Ammon's horn (tissue), 1 donor: ENCODE data around the gene SCAANT1.

Source experiments
- DNase-seq: peaks from one replicate; pipeline ENCODE4 v3.0.0-alpha.2; 2016; ENCODE audit warnings: low spot score

The SCAANT1 gene

DNA sequence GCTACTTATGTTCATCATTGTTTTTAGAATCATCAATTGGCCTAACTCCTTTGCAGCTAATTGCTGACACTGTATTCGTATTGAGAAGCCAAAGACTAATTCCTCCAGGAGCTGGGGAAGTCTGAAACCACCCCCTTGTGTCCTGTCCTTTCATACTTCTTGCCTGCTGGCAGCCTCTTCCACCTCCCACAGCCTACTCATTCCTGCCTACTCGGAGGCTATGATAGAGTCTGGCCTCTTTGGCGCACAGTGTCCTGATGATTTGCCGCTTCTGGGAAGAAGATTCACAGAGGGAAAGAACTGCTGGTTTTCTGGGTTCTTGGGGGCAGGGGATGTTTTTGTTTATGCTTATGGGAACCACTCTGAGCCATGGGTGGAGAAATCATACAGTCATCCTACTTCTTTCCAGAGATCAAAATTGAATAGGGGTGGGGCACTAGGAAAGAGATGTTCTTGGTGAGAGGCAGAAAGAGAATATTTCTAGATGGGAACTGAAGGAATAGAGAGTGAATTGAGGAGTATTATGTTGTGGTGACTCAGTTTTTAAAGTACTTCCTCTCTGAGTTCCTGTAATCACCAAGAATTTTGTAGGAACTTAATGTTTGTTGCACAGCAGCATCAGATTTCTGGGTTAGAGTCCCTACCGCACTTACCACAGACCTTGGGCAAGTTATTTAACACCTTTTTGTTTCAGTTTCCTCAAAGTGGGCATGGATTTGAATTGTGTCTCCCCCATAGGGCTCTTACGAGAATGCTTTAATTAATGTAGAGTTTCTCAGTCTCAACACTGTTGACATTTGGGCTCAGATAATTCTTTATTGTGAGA is 22.1 kb upstream of the SCAANT1 start:
- DNase-seq: peak; percentile 18

DNA sequence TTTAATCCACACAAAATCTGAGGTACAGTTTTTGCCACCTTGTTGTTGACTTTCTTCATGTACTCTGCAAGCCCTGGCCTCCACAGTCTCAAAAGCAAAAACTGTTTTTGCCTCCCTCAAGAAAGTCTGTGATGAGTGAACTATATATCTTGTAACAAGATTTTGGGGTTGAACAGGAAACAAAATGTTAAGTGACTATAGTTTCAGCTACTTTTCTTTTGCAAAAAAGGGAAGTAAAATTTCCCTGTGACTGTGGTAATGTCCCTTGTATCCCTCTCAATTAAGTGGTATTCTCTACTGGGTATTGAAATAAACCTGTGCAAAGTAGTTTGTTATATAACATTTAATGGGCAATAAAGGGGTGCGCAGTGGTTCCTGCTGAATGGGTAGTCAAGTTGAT is 21.3 kb upstream of the SCAANT1 start:
- DNase-seq: no peak

DNA sequence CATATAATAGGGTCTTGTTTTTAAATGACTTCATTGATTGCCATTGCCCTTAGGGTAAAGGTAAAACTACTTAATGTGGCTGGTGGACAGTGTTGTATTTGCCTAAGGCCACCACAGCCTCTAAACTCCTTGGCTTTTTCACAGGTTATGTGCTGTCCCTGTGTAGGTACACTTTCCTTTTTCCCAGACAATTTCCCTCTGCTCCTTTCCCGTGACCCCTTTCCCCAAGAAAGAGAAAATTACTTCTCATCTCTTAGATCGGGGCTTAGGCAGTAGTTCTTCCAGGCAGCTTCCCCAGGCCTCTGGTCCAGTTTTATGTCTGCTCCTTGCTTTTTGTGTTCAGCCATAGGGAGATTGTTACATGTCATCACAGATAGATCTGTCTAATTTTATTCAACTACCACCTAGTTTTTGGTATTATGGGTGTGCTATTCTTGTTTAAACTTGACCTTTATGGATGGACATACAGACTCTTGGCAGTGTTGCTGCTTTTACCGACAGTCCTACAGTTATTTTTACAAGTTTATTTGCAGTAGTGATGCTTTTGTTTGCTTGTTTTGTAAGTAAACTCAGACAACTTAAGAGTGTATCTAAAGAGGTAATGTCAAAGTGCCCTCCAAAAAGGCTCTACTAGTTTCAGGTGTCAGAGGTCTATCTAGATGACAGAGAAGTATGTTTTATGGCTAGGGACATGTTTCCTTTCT is 20.5 kb upstream of the SCAANT1 start:
- DNase-seq: no peak

DNA sequence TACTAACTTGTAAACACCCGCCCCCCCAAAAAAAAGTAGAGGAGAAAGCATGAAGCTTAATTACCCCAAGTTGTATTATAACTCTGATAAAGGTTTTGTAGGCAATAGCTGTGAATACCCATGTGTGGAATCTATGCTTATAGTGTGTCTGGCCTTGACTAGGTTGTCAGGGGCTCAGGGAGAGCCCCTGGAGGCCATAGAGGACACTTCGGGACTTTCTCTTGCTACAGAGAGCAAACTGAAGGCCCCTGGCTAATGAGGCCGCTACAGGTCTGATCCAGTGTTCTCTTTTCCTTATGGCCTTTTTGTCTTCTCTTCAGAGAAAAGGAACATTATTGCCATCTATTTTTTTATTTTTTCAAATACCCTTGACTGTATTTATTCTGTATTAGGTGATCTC is 19.1 kb upstream of the SCAANT1 start:
- no peak for DNase-seq

DNA sequence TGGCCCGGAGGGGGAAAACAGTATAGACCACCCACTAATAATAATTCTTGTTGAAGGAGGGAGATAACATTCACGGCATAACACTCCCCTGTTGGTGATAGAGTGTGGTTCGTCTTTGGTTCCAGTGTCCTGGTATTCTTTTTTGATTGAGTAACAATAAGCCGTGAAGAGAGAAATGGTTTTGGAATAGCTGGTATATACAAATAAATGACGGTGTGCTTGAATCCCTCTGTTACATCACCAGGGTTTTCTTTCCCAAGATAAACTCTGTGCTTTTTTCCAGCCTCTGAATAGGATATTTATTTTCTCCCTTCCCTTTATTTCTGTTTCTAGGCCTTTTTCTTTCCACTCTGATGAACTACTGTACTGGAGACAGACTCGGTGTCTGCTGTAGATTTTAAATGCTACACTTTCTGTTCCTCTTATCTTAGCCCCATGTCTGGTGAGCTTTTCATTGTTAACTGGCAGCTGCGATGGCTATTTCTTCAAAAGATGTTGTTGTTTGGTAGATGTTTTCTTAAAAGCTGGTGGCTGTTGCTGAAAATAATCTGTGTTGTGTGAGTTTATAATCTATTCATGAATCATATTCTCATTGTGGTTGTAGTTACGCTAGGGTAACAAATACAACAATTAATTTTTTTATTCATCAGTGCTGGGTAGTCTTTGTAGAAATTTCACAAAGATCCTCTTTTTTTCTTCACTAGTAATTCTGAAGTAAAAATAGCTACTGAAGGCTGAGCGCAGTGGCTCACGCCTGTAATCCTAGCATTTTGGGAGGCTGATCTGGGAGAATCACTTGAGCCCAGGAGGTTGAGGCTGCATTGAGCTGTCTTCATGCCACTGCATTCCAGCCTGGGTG is 15.5 kb upstream of the SCAANT1 start:
- DNase-seq: peak; percentile 37

DNA sequence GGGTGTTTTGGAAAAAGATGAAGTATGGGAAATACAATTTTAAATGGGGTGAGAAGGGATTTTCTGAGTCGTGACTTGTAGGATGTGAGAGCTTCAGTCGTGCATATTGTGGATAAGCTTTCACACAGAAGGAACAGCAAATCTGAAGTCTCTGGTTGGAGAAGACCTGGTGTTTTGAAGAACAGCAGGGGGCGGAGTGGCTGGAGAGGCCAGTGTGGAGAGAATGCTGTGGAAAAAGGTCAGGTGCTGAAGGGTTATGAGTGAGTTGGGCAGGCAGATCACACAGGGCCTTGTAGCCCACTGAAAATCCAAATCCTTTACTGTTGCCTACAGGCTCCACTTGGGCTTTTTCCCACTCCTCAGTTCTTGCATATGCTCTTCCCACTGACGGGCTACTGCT is 14.1 kb upstream of the SCAANT1 start:
- no peak for DNase-seq

DNA sequence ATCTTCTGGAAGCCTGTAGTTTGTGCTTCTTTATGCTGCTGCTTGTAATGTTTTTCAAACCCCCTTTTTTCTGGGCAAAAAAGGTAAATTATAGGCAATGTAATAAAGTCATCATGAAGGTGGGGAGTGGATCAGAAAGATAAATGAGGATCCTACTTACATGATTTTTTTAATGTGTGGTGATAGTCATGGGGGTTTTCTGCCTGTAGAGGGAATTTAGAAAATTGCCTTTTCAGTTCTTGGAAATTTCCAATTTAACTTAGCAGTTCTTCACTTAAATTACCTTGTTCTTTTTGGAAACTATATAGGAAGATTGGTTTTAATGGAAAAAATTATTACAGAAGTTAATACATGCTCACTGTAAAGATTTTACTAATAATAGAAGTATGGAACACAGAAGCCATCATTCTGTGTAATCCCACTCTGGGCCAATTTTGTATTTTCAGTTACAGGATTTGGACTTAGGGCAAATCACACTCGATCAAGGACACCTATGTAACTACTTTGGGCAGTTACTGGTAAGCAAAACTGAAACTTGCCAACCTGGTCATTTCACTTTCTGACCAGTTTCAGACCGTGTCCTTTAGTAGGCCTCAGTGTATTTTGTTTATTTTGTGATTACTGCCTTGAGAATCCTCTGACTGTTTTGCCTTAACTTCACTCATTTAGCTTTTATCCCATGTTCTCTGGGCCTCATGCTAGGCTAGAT is 10.5 kb upstream of the SCAANT1 start:
- no peak for DNase-seq

DNA sequence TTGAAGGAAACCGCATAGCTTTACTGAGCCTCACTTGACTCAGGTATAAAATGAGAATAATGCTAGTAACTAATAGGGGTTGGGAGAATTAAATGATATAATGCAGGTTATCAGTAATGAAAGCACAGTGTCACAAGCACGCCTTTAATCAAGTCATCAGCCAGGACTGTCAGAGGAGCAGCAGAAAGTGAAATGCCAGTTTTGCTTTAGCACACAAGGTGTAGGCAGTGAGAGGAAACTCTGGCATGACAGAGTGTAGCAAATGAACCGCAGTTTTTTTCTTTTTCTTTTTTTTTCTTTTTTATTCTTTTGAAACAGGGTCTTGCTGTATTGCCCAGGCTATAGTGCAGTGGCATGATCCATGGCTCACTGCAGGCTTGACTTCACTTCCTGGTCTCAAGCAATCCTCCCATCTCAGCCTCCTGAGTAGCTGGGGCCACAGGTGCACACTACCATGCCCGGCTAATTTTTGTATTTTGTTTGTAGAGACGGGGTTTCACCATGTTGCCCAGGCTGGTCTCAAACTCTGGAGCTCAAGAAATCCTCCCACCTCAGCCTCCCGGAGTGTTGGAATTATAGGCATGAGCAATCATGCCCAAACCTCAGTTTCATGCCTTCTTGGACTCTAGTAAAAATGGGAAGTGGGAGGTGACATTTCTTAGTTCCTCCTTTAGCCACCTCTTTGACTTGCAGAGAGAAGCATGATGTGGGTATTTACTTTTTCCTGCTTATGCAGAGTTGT is 9.7 kb upstream of the SCAANT1 start:
- peak; percentile 48 for DNase-seq

DNA sequence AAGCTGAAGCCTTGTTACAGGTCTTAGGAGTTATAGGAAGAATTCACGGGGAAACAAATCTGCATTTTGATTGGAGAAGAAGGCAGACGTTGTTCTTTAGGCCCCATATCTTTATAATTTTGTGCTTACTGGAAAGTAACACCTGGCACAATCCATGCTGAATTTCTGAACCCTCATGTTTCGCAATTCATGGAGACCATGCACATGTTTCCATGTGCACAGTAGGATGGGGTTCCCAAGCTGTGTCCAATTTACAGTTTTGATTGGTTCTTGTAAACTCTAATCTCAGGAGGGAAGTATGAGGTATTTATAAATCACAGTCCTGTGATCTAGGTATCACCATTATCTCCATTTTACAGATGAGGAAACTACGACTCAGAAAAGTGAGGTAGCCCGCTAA is 7.8 kb upstream of the SCAANT1 start:
- no peak for DNase-seq

DNA sequence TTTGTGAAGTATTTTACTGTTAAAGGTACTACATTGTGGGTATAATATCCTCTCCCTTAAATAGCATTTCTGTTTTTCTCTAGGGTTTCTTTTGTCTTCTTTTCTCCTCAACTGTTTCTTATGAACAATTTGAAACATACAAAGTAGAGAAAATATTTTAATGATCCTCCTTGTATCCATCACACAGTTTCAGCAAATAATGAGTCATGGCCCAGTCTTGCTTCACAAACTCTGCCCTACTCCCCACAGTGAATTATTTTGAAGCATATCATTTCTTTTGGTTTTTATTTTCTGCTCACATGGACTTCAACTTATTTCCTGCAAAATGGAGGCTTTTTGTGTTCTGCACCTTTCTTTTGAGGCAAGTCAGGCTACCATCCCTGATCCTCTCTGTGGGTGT is 6.1 kb upstream of the SCAANT1 start:
- no peak for DNase-seq

DNA sequence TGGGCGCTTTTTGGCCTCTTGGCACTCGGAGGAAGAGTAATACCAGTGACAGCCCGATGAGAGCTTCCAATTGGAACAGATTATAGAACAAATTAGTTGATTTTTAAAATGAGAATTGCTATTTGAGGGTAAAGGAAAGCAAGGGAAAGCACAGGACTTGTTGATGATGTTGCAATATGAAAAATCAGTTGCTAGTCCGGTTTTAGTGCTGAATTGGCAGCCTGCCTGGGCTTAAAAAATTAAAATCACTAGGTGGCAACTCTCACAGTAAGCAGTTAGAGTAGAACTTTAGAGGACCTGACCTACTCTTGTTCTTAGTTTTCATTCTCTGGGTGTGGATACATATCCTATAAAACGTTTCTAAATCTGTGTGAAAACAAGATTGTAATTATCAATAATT is 2.1 kb upstream of the SCAANT1 start:
- DNase-seq: no peak

DNA sequence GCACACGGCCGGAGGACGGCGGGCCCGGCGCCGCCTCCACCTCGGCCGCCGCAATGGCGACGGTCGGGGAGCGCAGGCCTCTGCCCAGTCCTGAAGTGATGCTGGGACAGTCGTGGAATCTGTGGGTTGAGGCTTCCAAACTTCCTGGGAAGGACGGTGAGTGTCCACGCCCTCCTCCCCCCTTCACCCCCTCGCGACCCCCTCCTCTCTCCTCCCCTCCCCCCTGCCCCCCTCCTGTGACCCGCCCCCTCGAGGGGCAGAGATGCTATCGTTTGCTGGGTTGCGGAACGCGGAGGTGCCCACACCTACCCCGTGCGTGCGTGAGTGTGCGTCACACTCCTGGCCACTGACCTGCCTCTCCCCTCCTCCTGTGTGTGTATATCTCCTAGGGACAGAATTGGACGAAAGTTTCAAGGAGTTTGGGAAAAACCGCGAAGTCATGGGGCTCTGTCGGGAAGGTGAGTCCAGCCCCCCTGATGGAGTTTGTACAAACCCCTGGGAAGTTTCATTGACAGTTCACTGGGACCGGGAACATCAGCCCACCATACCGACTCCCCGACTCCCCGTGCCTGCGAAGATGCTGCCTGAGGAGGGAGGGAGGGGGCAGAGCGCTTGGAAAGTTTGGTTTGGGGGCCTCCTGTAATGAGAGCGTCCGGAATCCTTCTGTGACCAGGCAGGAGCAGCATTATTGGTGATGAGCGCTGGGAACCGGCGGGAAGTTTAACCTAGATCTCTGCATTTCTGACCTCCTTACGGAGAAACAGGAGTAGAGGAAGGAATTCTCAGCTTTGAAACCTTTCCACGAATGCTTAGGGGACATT is 795 bp upstream of the SCAANT1 start:
- DNase-seq: peak; percentile 33

DNA sequence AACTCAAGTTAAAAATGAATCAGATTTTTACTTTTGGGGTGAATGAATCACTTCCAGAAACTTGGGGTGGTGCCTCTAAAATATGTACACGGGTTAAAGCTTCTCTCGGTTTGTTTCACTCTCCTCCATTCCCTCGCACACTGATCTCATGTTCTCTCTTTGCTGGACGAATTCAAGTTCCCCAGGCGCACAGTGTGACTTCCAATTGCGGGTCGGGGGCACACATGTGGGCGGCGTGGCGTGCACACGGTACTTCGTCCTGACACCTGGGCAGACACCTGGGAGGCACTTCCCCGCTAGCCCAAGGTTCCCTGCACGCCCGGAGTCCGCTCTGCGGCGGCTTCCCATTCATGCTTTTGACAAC is 692 bp downstream of the SCAANT1 start:
- DNase-seq: peak; percentile 27

DNA sequence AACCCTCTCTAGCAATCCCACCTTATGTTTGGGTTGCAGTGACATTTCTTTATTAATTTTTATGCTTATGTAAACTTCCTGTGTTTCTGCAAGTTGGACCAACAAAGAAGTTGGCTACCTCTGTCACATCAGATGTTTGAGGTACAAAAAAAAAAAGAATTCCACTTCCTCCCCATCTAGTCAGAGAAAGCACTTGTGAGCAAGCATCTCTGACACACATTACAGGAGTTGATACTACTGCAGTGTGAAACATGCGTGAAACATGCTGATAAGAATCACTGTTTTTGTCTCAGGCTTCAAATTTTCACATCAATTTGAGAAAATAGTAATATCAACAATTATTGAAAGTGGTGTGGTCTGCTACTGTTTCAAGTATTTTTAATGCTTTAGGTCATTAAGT is 1.3 kb downstream of the SCAANT1 start:
- no peak for DNase-seq

DNA sequence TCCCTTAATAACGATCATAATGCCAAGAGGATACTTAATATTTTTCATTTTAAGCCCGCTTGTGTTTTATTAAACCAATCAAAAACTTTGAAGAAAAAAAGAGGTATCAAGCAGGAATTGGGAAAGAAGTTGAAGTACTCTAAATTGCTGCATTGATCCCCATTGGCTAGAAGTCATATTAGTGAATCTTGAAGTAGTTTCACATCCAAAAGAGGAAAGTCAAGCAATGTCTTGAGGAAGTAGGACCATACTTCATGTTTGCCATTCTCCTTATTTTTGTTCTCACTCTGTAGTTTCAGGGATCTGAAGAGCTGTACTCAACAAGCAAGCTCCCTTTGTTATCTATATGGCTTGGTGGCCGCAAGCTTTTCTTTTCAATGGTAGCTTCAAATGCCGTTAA is 2.2 kb downstream of the SCAANT1 start:
- no peak for DNase-seq

DNA sequence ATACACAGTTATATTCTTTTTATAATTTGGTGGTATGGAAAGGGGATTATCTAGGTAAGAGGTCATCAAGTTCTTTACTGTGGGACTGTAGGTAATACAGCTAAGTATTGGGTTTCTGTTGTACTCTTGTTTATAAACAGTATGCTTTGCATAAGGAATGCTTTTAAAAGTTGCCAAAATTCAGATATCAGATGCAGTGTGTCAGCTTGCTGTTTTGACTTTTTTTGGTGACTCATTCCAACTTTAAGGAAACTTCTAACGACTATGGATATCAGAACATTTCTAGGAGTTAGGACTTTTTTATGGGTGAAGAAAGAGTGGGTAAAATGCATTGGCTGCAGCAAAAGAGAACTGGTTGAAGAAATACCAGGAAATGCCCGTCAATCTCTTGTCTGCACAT is 2.8 kb downstream of the SCAANT1 start:
- no peak for DNase-seq

DNA sequence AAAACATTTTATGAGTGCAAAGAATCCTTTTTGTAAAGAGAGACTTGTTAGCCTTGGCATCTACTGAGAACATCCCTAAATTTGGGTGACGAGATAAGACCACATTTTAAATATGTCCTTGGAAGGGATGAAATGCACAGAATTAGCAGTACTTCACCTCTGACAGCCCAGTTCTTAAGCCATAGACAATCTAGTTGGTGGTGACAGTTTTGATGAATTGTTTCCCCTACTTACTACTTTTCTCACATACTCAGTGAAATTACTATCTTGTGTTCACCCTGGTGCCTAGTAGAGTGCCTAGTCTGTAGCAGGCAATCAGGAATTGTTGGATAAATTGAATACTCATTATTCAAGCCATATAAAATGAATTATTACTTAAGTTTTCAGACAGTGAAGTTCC is 3.4 kb downstream of the SCAANT1 start:
- DNase-seq: no peak

DNA sequence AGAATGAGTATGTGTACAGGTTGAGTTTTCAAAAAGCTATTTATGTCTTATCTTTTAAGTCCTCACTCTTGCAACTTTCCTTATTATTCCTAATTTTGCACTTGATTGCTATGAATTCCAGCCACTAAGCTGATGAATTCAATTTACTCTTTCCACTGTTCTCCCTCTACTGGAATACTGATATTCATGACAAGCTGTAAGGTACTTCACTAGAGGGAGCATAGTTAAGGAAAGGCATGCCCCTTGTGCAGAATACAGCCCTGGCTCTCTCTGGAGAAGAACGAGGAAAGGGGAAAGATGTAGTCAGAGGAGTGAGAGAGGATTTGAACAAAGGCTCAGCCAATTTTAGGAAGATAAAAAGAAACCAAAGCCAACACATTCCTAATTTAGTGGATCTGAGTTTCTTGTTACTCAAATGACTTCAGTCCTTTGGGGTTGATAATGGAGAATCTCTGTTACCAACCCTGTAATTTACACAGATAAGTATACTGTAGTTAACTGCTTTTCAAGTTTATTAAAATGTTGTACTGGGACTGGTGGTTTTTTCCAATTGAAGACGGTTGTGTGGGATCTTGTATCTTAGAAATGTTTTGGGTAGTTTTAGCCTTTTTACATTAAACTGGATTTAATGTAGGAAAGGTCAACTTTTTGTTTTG is 4.0 kb downstream of the SCAANT1 start:
- no peak for DNase-seq

DNA sequence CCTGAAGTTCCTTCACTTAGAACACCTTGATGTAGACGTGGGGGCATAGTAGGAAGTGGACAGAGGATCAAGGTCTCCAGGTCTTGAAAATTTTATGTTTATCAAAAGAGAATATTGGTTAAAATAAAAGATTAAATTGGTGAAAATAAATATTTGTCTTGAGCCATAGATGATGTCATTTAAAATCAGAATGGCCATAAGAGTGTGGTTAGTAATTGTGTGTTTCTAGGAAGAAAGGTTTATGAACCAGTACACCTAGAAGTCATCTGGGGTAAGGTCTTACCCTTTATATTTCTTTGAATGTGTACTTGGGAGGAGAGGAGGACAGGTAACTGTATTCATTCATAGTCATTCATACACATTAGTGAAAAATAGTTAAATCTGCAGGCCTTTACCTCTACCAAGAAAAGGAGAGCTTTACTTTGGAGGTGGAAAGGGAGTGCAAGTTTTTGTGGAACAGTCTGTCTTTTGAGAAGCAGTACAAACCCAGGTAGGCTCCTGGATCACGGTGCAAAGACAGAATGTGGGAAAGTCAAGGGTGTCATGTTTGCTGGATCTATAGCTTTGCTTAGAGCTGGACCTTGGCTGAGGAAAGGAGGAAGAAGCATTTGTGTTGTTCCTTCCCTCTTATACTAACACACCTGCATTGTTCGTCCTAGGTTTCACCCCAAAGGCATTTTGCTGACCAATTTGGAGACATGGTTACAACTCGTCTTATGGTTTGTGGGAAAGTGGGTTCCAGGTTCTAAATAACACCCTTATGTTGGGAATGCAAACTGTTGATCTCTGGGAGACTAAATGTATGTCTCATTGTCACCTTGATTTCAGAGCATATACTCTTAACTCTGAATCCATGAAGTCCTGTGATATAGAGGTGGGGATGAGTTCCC is 6.2 kb downstream of the SCAANT1 start:
- no peak for DNase-seq
